ENCODE data around the gene INO80E.

GRCh38 chr16:29962344-29962994 is 33.6 kb upstream of the INO80E start:
- TF ChIP-seq CTCF (IDR thresholded peaks at IDR 0.05; ENCODE audit: poor library complexity): no peak
- TF ChIP-seq EZH2phosphoT487 (IDR thresholded peaks at IDR 0.05; ENCODE audit: low read depth, severe bottlenecking, unreplicated experiment): no peak
- no peak for TF ChIP-seq EZH2 (IDR thresholded peaks at IDR 0.05; ENCODE audit: borderline replicate concordance)

Measured in hepatocyte (in vitro differentiated cells).